H1 (cell line): Measurements from ENCODE around the gene FRMPD1. TPM values are rescaled to one million over a fixed set of nuclear protein-coding genes. Genes with fewer than 3 reads are reported as not detected.

Source experiments
- CTCF ChIA-PET: fragments of 300-600 bp; sonication (Branson Sonifier 250); formaldehyde crosslinking; loops from one replicate; lab custom pipeline; 2021; ENCODE audit not compliant: partially characterized antibody; lab: Charles Lee
- POLR2A ChIA-PET: fragments of 300-600 bp; sonication (Branson Sonifier 250); formaldehyde crosslinking; loops from one replicate; lab custom pipeline; 2021; ENCODE audit warnings: inconsistent platforms; ENCODE audit not compliant: partially characterized antibody; lab: Charles Lee
- DNase-seq, 2 experiments: peaks; one replicate each; pipeline versions ENCODE4 v3.0.0 to v3.0.0-alpha.2; 2010 to 2022; ENCODE audit warnings: low spot score in 2 of 2, low read depth in 1 of 2, mixed read lengths in 1 of 2
- FAIRE-seq: peaks from 2 replicates; lab custom pipeline; 2011; peaks lifted over from hg19 to GRCh38; lab: Jason Lieb, UNC
- H2AFZ ChIP-seq: 2 replicates; pipeline ENCODE4 v1.8.1; 2012; ENCODE audit warnings: low read length, inconsistent platforms
- H2AK5ac ChIP-seq: 2 replicates; pipeline ENCODE4 v1.6.1; 2013; ENCODE audit warnings: low read depth, low read length
- H2BK120ac ChIP-seq: replicated peaks from 2 replicates; pipeline ENCODE3; 2013; ENCODE audit warnings: low read depth, low read length, inconsistent platforms
- H2BK12ac ChIP-seq: 2 replicates; pipeline ENCODE4 v1.6.1; 2013; ENCODE audit warnings: low read depth, low read length
- H2BK15ac ChIP-seq: 2 replicates; pipeline ENCODE4 v1.6.1; 2013; ENCODE audit warnings: low read length
- H2BK20ac ChIP-seq: 2 replicates; pipeline ENCODE4 v1.6.1; 2013; ENCODE audit warnings: low read length
- H2BK5ac ChIP-seq: 2 replicates; pipeline ENCODE4 v1.6.1; 2013; ENCODE audit warnings: low read depth, low read length
- H3K14ac ChIP-seq: 2 replicates; pipeline ENCODE4 v1.6.1; 2013; ENCODE audit warnings: inconsistent platforms; ENCODE audit not compliant: insufficient read length
- H3K18ac ChIP-seq: 2 replicates; pipeline ENCODE4 v1.6.1; 2013; ENCODE audit warnings: low read length; ENCODE audit errors: extremely low read depth
- H3K23ac ChIP-seq: 2 replicates; pipeline ENCODE4 v1.6.1; 2013; ENCODE audit warnings: inconsistent platforms; ENCODE audit not compliant: insufficient read length
- H3K23me2 ChIP-seq: 2 replicates; pipeline ENCODE4 v1.6.1; 2013; ENCODE audit warnings: low read depth, low read length
- H3K27ac ChIP-seq: 2 replicates; pipeline ENCODE4 v1.6.1; 2011; ENCODE audit warnings: low read depth, low read length, inconsistent platforms
- H3K27me3 ChIP-seq, 4 experiments: replicated peaks in 1 of 4; 1 replicate in 1 of 4; 2 replicates in 3 of 4; pipeline versions ENCODE4 v1.6.1 to v1.8.1; 2011 to 2013; ENCODE audit warnings: low read length in 3 of 4, mild to moderate bottlenecking in 3 of 4, inconsistent platforms in 2 of 4, mixed read lengths in 2 of 4, moderate library complexity in 1 of 4; ENCODE audit not compliant: control insufficient read depth in 3 of 4, insufficient read depth in 3 of 4; ENCODE audit errors: extremely low read depth in 1 of 4
- H3K36me3 ChIP-seq, 4 experiments: 2 replicates each; pipeline versions ENCODE4 v1.6.1 to v1.8.1; 2011 to 2013; ENCODE audit warnings: mild to moderate bottlenecking in 4 of 4, low read length in 3 of 4, moderate library complexity in 2 of 4, control low read depth in 1 of 4, inconsistent platforms in 1 of 4; ENCODE audit not compliant: insufficient read depth in 4 of 4, control insufficient read depth in 2 of 4
- H3K4ac ChIP-seq: replicated peaks from 2 replicates; pipeline ENCODE3; 2013; ENCODE audit warnings: low read length, low read depth, mixed read lengths, inconsistent platforms; ENCODE audit not compliant: insufficient read length
- H3K4me1 ChIP-seq, 4 experiments: replicated peaks in 1 of 4; 1 replicate in 1 of 4; 2 replicates in 3 of 4; pipeline versions ENCODE4 v1.6.1 to v1.8.1; 2011 to 2013; ENCODE audit warnings: low read length in 3 of 4, inconsistent platforms in 2 of 4, mixed read lengths in 1 of 4; ENCODE audit not compliant: insufficient read depth in 4 of 4, control insufficient read depth in 3 of 4
- H3K4me2 ChIP-seq, 2 experiments: 2 replicates each; pipeline versions ENCODE4 v1.6.1 to v1.8.1; 2011 to 2013; ENCODE audit warnings: low read depth in 2 of 2, low read length in 2 of 2, control low read depth in 1 of 2, inconsistent platforms in 1 of 2, mild to moderate bottlenecking in 1 of 2; ENCODE audit not compliant: insufficient read depth in 1 of 2
- H3K4me3 ChIP-seq, 4 experiments: fragments of 200-600, 300-600 bp in 1 of 4; sonication (generic), shearing (Covaris generic), sonication (Bioruptor Twin) in 1 of 4; 2 replicates each; pipeline versions ENCODE4 v1.5.1 to v1.8.1; 2011 to 2016; ENCODE audit warnings: low read length in 4 of 4, low read depth in 3 of 4, control low read depth in 2 of 4, inconsistent platforms in 2 of 4, mild to moderate bottlenecking in 2 of 4, mixed read lengths in 1 of 4, moderate library complexity in 1 of 4; ENCODE audit not compliant: insufficient read depth in 2 of 4; ENCODE audit errors: extremely low read depth in 1 of 4
- H3K56ac ChIP-seq: replicated peaks from 2 replicates; pipeline ENCODE3; 2013; ENCODE audit warnings: low read depth, mild to moderate bottlenecking, mixed read lengths, low read length, inconsistent platforms; ENCODE audit not compliant: insufficient read length
- H3K79me1 ChIP-seq: 2 replicates; pipeline ENCODE4 v1.6.1; 2013; ENCODE audit warnings: low read depth, low read length, control low read depth
- H3K79me2 ChIP-seq, 2 experiments: 2 replicates each; pipeline versions ENCODE4 v1.6.1 to v1.8.1; 2012 to 2013; ENCODE audit warnings: low read length in 2 of 2, mild to moderate bottlenecking in 2 of 2, inconsistent platforms in 1 of 2; ENCODE audit not compliant: insufficient read depth in 2 of 2, control insufficient read depth in 1 of 2
- H3K9ac ChIP-seq, 4 experiments: replicated peaks in 1 of 4; 1 replicate in 1 of 4; 2 replicates in 3 of 4; pipeline versions ENCODE4 v1.6.1 to v1.8.1; 2011 to 2013; ENCODE audit warnings: low read depth in 3 of 4, low read length in 3 of 4, control low read depth in 2 of 4, mild to moderate bottlenecking in 2 of 4, moderate library complexity in 2 of 4, inconsistent platforms in 1 of 4; ENCODE audit errors: extremely low read depth in 1 of 4
- H3K9me3 ChIP-seq, 2 experiments: 2 replicates each; pipeline versions ENCODE4 v1.6.1 to v1.8.1; 2012 to 2013; ENCODE audit warnings: mild to moderate bottlenecking in 2 of 2, moderate library complexity in 2 of 2, control low read depth in 1 of 2, inconsistent platforms in 1 of 2, low read depth in 1 of 2, low read length in 1 of 2, mixed read lengths in 1 of 2; ENCODE audit not compliant: insufficient read depth in 2 of 2
- H4K20me1 ChIP-seq, 2 experiments: replicated peaks in 1 of 2; 2 replicates each; pipeline versions ENCODE3 to v1.8.1; 2011 to 2013; ENCODE audit warnings: inconsistent platforms in 2 of 2, low read length in 2 of 2, mild to moderate bottlenecking in 1 of 2; ENCODE audit not compliant: insufficient read depth in 2 of 2, control insufficient read depth in 1 of 2
- H4K5ac ChIP-seq: 2 replicates; pipeline ENCODE4 v1.6.1; 2013; ENCODE audit warnings: low read length, low read depth, mixed read lengths, inconsistent platforms; ENCODE audit not compliant: insufficient read length
- H4K8ac ChIP-seq: 2 replicates; pipeline ENCODE4 v1.8.0; 2013; ENCODE audit warnings: mild to moderate bottlenecking, moderate library complexity, low read length, inconsistent platforms; ENCODE audit not compliant: insufficient read depth; ENCODE audit errors: extremely low read depth
- H4K91ac ChIP-seq: replicated peaks from 2 replicates; pipeline ENCODE3; 2013; ENCODE audit warnings: low read length, mixed read lengths, inconsistent platforms; ENCODE audit not compliant: insufficient read length
- BACH1 ChIP-seq: IDR thresholded peaks from 2 replicates; pipeline ENCODE4 v1.6.1; 2012; ENCODE audit warnings: low read length, improper control_type of control experiment
- EZH2 ChIP-seq: fragments of 200-600 bp; sonication (generic); IDR thresholded peaks from 2 replicates; pipeline ENCODE4 v1.7.1; 2012; ENCODE audit warnings: low read depth, mild to moderate bottlenecking, moderate library complexity, low read length, inconsistent platforms; ENCODE audit not compliant: severe bottlenecking
- HDAC2 ChIP-seq, 2 experiments: fragments of 300-600 bp in 1 of 2; sonication (generic) in 1 of 2; IDR thresholded peaks; 2 replicates each; pipeline ENCODE4 v1.6.1; 2011 to 2012; ENCODE audit warnings: low read depth in 2 of 2, low read length in 2 of 2, mild to moderate bottlenecking in 2 of 2, moderate library complexity in 2 of 2, borderline replicate concordance in 1 of 2, inconsistent platforms in 1 of 2
- MAFK ChIP-seq: IDR thresholded peaks from 2 replicates; pipeline ENCODE4 v1.6.1; 2012; ENCODE audit warnings: low read depth, mild to moderate bottlenecking, improper control_type of control experiment, low read length
- SP2 ChIP-seq: IDR thresholded peaks from 2 replicates; pipeline ENCODE4 v1.6.1; 2012; ENCODE audit warnings: mild to moderate bottlenecking, low read length, inconsistent platforms
- SRF ChIP-seq: IDR thresholded peaks from 2 replicates; pipeline ENCODE4 v1.6.1; 2011; ENCODE audit warnings: mild to moderate bottlenecking, low read depth, low read length, moderate library complexity
- TAF1 ChIP-seq: IDR thresholded peaks from 2 replicates; pipeline ENCODE4 v1.6.1; 2011; ENCODE audit warnings: mild to moderate bottlenecking, low read depth, low read length
- TEAD4 ChIP-seq: IDR thresholded peaks from 2 replicates; pipeline ENCODE4 v1.6.1; 2012; ENCODE audit warnings: low read depth, low read length, inconsistent platforms, mixed read lengths
- WGBS, 2 experiments: shearing (Covaris generic) in 1 of 2; methylation state at CpG; one replicate each; pipeline versions ENCODE4 v1.1.6 to v1.1.7; 2013 to 2015; ENCODE audit warnings: low lambda C conversion rate in 2 of 2, mixed read lengths in 2 of 2, inconsistent platforms in 1 of 2, low coverage in 1 of 2, missing lambda C conversion rate in 1 of 2; ENCODE audit not compliant: insufficient replicate concordance in 2 of 2, insufficient coverage in 1 of 2, insufficient read length in 1 of 2; ENCODE audit errors: extremely low coverage in 1 of 2, missing lambda C conversion rate in 1 of 2; 5-methylcytosine and 5-hydroxymethylcytosine counted together
- polyA plus RNA-seq, 7 experiments: library from polyadenylated mRNA; depleted of rRNA in 3 of 7; stranded (reverse) in 5 of 7; unstranded in 2 of 7; fragments of >200 nt in 5 of 7; fragments of 200-250 nt in 2 of 7; gene quantifications; 1 replicate in 5 of 7; 2 replicates in 1 of 7; 4 replicates in 1 of 7; pipeline versions ENCODE4 v1.2.1 to v1.2.3, GENCODE V29; 2011 to 2013; ENCODE audit warnings: missing spikeins in 2 of 7, mixed read lengths in 2 of 7
- total RNA-seq: library from RNA; stranded (reverse); fragmentation: NEBNext Ultra II Directional; extraction: Animal tissue kit (Norgen Biotek cat#: 25700); gene quantifications from 2 replicates; pipeline ENCODE4 v1.2.1, GENCODE V29; 2021
- TF ChIP-seq, protein P1 (sequence below): IDR thresholded peaks from 2 replicates; pipeline ENCODE4 v1.6.1; 2011; ENCODE audit warnings: low read depth, mild to moderate bottlenecking, low read length; ENCODE audit not compliant: insufficient read depth

FRMPD1 gene
- total and polyA plus RNA-seq, 2 of the 8 experiments (the other 6 are each of a cell fraction or from before 2014, with no cell fraction given), result 0.27 to 0.32 TPM

DNA sequence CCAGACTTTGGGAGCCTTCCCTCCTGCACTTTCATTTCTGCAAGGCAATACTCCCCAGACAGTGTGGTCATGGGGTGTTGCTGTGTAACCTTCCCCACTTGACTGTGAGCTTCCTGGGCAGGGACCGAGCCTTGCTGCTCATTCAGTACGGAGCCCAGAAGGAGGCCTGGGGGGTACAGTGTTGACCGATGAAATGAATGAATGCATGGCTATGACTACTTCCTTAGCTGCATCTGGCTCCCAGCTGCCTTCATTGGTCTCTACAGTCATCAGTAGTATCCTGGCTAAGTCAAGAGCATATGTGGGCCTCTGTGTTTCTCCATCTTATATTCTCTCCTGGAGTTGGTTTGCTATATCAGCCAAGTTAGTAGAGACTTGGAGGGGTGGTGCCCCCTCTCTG lies 9.9 kb downstream of the FRMPD1 start:
- no peak overlapping the region for H3K9ac ChIP-seq
- no peak overlapping the region for H4K8ac ChIP-seq
- H4K20me1 ChIP-seq, result no peaks in the 10 kb centered on the region
- no peak for FAIRE-seq
- H3K9me3 ChIP-seq, result no peaks in the 10 kb centered on the region
- H3K56ac ChIP-seq, result no peak overlapping the region
- no peak overlapping the region for H3K14ac ChIP-seq
- H2AFZ ChIP-seq, result no peak overlapping the region
- no peak overlapping the region for H2BK12ac ChIP-seq
- 76% methylated on average over 3 of the region's 3 CpGs; no CpG with 5 or more reads in 1 of the 2 experiments for WGBS, 2 experiments
- H3K4me2 ChIP-seq, result no peak overlapping the region
- no peak overlapping the region for H3K4me3 ChIP-seq
- H2AK5ac ChIP-seq, result no peak overlapping the region
- no peak for DNase-seq
- H3K23me2 ChIP-seq, result no peaks in the 10 kb centered on the region
- H3K79me1 ChIP-seq, result no peaks in the 10 kb centered on the region
- H3K27me3 ChIP-seq, result no peaks in the 10 kb centered on the region; a peak in 1 of 7 replicates
- no peak overlapping the region for H2BK15ac ChIP-seq
- TF ChIP-seq EZH2 (no peak), TAF1 (no peak), BACH1 (no peak), SP2 (no peak), MAFK (no peak), SRF (no peak), TEAD4 (no peak), HDAC2 (IDR thresholded peaks at IDR 0.05; ENCODE audit: borderline replicate concordance in 1 of 2, low read depth in 2 of 2, low read length in 2 of 2) (no peak)
- TF ChIP-seq, protein P1, sequence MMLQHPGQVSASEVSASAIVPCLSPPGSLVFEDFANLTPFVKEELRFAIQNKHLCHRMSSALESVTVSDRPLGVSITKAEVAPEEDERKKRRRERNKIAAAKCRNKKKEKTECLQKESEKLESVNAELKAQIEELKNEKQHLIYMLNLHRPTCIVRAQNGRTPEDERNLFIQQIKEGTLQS, result no peak
- H4K91ac ChIP-seq, result no peak overlapping the region
- H2BK5ac ChIP-seq, result no peak overlapping the region
- H2BK120ac ChIP-seq, result no peak overlapping the region
- ChIA-PET CTCF (interaction anchor here (0.6 to 0.7 kb wide), 2 partner anchors 18 to 566 kb away, joined by 3 to 4 read pairs; no protein-coding TSS in a partner anchor), POLR2A (interaction anchor here (1.1 kb wide), 1 partner anchor 20 kb away, joined by 4 read pairs; no protein-coding TSS in a partner anchor)
- no peak overlapping the region for H3K4ac ChIP-seq
- peaks cover 0 to 4% (median 0%) of the 10 kb centered on the region in 4 experiments; a peak in 1 of 7 replicates for H3K4me1 ChIP-seq
- no peaks in the 10 kb centered on the region for H3K36me3 ChIP-seq
- H3K23ac ChIP-seq, result no peak overlapping the region
- H4K5ac ChIP-seq, result no peak overlapping the region
- no peaks in the 10 kb centered on the region for H3K79me2 ChIP-seq
- no peak overlapping the region for H3K27ac ChIP-seq
- H3K18ac ChIP-seq, result no peak overlapping the region
- H2BK20ac ChIP-seq, result no peak overlapping the region
